Retina (tissue), 1 donor: ENCODE data around the gene PTPRG.

Source experiments
- DNase-seq: peaks from one replicate; pipeline ENCODE4 v3.0.0-alpha.2; 2016

Gene PTPRG

DNA sequence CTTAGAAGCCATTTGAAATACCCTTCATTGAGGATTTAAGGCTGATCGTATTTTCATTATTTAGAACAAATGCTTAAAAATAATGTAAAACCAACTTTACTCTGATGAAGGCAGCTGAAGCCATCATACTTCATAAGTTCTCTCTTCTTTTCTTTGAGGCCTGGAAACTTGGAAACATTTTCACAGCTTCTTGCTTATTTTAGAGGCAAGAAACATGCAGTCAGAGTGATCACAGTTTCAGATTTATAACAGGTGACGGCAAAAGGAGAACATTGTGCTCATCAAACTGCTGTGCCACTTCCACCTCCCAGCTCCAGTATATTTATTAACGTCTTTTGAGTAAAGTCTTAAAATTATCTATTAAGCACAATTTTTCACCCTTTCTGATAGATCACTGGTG, 376.1 kb downstream of the PTPRG start:
- no peak for DNase-seq

DNA sequence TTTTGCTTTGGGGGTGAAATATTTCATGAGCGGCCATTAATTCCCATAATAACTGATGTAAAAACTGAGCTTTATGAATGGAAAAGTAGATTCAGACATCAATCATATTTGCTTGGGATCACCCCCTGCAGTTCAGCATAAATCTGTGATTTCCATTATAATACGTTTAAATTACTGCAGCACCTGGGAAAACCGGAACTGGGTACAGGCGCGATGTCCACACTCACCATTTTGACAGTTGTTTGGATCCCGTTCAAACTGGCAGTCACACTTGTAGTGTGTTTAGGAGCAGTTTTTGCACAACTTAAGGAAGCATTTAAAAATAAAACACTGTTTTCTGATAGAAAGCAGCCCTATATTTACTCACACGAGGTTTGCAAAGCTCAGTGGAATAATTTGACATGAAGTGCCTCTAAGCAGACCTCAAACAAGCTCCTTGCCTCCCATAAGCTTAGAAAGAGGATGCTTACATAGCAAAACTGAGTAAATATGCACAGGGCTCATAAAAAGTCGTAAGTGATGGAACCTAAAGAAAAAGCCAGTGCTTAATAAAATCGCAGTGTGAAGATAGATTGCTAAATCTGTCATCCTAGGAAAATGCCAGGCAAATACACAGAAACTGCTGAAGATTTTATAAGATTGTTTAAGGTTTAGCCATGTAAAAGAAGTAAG, 377.6 kb downstream of the PTPRG start:
- DNase-seq, result no peak

DNA sequence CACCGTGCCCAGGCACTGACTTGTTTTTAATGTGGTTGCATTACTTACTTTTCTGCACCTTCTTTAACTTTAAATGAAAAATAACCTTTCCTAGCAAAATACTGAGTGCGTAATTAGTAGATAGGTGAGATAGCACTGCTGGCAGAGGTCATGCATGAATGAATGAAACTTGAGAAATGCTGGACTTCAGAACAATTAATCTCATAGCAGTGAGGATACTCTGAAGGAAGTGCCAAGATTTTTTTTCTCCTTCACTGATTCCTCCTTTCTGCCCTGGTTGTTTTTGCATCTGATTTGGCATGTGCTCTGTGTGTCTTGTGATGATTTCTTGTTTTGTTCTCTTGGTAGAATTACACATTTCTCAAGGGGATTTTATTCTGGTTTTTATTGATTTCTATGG, 378.9 kb downstream of the PTPRG start:
- DNase-seq, result no peak

DNA sequence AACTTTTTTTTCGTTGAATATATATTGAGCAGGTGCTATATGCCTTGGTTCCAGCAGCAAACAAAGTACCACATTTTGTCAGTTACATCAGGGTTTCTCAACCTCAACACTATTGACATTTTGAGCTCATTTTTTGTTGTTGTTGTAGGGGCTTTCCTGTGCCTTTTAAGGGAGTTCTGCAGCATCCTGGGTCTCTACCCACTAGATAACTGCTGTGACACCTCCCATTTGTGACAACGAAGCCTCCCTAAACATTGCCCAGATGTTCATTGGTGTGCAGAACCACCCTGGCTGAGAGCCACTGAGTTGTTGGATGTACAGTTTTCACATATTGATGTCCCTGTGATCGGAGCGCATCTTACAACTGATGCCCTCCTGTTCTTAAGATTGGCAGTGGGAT, 382.6 kb downstream of the PTPRG start:
- no peak for DNase-seq

DNA sequence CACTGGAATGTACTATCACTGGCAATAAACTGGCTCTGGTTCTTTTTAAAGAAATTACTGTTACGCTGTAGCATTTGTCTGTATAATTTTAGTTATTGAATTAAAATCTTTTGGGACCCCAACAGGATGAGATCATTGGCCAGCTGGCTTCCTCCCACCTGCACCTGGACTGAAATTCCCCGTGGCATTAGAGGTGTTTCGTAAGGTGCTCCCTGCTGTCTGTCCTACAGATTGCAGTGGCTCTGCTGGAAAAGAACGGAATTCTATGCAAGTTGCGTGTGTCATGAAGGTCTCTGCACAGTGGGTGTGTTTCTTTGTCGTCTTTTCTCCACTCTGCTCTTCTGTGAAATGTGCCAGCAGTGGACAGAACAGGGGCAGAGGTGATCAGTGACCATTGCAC, 383.4 kb downstream of the PTPRG start:
- no peak for DNase-seq

DNA sequence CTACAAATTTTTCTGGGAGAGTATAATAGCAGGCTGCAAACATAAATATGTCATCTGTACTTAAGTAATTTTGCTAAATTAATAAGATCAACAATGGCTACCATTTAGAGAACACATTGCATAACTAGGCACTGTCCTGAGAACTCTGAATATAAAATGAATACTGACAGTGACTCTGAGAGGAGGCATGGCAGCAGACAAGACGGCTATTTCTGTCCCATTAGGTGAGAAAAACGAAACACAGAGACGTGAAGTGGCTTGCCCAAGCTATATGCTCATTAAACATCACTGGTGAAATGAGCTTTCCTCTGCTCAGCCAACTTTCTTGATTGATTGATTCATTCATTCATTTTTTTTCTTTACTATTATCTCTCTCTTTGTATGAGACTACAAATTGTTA, 384.3 kb downstream of the PTPRG start:
- DNase-seq, result no peak

DNA sequence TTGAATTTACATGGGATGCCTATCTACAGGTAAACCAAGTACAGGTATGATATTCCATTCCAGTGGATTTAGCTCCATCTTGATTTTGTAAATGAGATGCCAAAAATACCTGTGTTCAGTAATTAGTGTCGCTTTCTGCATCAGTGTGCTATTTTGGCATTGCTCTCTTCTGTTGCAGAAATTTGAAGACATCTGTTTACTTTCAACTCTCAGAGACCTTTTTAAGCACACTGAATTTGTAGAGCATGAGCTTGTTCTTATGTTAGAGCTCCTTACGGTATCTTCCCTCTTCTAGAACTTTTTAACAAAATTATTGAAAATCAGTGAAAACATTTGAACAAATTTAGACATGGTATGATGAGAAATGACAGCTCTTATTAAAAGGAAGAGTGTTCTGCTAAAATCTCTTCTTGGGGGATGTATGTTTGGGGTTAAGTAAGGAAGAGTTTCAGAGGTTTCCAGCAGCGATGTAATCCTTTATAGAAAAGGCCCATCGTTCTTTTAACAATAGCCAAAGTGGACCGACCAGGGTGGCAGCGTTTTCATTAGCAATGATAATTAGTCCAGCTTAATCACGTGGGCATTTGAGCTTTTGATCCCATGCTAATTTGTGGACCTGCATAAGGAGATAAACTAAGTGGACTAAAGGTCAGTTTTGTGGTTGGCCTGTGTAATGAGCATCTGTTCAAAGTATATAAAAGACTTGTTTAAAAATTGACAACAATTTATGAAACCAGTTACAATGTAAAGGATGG, 385.4 kb downstream of the PTPRG start:
- peak; percentile 26 for DNase-seq

DNA sequence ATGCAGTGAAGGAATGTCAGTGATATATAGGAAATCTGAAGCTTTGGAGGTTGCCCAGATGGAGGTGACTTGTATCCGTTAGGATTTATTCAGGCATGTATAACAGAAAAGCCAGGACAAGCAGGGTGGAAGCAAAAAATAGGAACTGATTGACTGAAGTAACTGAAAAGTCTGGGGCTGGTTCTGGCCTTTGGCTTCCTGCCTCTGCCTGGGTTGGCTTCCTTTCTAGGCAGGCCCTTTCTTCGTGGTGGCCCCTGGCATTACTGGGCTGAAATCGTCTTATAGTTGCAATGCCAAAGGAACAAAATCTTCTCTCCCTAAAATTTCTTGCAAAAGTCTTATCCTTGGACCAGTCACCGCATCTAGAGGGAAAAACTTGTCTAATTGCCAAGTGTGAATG, 386.1 kb downstream of the PTPRG start:
- DNase-seq, result no peak

DNA sequence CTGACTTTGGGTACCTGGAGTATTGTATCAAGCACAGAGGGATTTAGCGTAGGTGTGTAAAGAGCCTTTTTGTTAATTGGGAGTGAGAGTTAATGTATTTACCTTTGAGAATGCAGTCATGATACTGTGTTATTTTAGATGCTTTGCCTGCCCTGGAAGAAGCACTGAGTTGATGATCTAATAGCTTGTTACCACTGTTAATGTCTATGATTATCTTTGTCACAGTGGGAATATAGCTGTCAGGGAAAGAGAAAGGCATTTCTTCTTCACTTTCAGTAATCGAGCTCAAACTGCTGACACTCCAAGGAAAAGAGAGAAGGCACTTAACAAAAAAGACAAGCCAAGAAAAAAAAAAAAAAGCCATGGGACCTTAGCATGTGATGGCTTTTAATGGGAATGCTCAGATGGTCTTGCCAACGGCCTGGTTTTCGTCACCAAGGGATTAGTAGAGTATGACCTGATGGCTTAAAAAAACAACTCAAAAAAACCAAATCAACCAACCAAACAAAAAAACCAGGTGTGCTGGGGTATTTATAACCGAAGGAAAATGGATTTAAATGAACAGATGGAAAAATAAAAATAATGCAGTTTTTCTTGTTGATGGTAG, 387.4 kb downstream of the PTPRG start:
- peak; percentile 14 for DNase-seq

DNA sequence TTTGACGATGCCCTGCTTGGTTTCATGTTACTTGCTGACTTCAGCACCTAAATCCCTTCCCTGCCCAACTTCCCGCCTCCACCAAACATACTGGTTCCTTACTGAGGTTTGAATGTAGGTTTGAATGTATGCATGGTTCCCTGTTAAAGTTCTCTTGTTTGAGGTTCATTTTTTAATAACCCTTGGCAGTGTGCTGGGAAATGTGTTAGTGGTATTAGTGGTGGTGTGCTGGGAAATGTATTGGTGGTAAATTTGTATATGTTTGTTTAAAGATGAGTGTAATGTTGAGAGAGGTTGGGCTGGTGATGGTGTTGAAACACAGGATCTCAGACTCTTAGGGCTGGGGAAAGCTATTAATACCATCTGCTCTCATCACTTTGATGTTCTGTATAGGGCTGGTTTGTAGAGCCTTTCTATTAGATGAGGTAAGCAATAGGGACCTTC, 392.7 kb downstream of the PTPRG start:
- DNase-seq, result no peak

DNA sequence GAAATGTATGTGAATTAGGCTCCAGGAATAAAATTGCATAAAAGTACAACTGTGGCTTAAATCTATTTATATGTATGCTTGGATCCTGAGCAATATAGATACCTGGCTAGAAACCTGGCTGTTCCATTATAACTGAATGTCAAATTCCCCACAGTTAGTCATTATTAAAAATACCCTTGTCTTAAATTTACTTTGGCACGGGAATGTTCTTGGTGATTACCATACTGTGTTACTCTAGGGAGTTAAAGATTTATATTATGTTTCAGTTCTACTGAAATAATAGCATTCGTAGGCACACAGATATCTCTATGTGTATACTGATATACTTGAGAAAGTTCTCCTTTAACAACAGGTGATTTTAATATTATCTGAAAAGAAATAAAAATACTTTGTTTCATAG, 394.1 kb downstream of the PTPRG start:
- no peak for DNase-seq

DNA sequence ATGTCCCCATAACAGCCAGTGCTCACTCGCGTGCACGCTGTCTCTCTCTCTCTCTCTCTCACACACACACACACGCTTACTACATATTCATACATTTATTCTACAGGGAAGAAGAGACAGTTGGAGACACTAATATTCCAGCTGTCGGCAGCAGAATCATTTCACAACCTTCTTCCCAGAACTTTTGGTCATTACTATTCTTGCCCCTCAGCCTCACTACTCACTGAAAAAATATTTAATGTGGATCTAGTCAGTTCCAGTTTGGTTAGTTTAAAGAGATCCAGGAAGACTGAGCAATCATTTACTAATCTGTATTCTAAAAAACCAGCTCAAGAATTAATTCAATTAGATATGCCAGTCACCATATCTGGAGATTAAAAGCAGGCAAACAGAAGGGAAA, 394.9 kb downstream of the PTPRG start:
- no peak for DNase-seq

DNA sequence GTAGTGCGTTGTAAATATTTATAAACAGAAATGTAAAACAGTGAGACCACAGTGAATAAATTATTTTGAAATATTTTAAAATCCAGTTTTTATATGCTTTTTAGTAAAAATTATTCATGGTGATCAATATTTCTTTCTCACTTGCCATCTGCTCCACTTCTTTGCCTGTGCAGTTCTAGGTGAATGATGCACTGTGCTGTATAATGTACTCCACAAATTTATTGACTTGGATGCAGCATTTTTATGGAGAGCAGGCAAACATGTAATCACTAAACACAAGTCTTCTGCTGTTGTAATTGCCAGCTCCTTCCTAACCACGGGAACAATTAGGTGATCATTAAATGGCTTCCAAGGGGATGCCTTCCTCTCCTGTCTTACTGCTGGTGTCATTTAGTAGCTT, 395.9 kb downstream of the PTPRG start:
- no peak for DNase-seq

DNA sequence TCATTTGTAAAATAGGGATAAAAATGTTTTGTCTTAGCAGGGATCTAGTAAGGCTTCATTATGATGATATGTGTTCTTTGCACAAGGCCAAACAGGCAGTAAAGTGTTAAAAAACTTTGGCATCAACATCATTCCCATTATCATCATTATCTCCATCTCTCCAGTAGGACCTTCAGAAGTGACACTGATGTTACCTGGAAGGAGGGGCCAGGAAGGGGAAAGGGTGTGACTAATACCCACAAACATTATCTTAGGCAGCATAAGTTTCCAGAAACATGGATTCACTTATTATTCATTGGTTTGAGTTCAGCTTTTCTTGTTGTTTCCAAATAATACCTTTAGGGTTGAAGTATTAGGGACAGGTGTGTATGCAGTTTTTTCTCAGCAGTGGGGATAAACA, 399.6 kb downstream of the PTPRG start:
- DNase-seq, result no peak

DNA sequence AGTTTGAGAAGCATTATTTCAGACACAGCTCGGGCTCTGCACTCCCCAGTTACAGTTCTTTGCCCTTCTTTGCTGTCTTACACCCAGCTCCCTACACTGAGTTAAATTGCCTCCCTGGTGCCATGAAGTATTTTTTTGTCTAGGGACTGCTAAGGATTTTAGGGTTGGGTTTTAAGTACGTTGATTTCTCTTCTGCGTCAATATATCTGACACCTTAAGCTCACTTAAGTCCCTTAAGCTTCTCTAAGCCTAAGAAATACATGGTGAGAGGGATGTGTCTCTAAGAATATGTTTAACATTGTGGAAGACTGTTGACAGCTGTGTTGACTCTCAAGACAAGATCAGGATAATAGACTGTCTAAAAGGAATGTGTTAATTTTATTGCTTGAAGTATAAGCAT, 400.5 kb downstream of the PTPRG start:
- DNase-seq, result no peak

DNA sequence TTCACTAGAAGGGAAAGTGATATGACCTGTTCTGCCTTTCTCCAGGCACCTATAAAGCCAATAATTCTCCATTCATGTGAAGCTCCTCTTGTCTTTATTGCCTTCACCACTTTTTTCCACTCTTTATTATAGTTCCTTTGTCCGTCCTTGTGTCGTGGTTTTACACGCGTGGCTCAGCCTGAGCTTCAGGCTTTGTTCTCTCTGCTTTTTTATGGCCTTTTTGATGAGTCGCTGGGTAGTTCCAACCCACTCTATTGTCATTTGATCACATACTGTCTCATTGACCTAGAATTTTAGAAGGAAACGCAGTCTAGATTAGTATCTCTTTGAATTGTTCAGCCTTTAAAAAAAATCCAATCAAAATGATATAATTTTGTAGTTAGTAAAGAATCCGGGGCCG, 403.2 kb downstream of the PTPRG start:
- no peak for DNase-seq

DNA sequence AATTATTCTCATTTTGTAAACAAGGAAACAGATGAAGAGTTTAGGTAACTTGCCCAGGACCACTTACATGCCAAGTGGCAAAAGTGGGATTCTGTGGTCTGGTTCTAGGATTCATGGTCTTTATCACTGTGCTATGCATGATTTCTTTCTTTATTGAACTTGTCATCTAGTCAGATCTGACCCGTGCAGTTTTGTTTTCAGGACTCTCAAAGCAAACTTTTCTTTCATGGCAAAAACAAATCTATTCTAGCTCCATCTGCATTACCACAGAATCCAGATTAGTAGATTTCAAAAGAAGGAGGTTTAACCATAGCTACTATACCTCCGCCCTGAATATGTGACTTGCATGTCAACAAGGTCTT, 404.4 kb downstream of the PTPRG start:
- no peak for DNase-seq

DNA sequence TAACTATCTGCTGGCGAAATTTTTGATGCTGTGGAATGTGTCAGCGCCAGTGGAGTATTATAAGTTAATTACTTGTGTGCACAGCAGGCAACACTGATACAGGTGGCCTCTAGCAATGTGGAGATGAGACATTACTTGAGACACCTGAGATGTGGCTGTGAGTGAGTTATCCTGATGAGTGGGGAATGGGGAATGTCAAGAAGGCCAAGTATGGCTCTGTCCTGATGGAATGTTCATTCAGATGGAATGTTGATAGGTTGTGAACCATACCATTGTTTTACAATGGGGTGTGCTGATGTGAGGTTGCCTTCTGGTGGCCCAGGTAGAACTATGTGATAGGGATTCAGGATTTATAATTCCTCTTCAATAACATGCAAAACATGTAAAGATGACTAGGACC, 404.8 kb downstream of the PTPRG start:
- no peak for DNase-seq

DNA sequence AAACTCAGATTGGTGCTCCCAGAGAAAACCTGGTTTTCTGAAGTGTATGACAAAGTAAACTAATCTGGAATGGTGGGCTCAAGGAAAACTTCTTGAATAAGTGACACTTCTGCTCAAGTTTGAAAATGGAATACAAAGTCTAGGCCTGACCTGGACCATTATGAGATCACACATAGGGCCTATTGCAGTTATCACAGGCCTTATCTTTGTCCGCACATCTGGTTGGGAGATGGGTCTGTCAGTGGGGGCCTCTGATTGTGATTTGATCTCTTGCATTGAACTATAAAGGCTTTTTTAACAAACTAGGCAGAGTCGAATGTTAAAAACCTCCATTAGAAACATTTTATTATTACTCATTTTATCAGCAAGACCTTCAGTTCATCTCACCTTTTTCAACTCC, 405.6 kb downstream of the PTPRG start:
- DNase-seq, result no peak

DNA sequence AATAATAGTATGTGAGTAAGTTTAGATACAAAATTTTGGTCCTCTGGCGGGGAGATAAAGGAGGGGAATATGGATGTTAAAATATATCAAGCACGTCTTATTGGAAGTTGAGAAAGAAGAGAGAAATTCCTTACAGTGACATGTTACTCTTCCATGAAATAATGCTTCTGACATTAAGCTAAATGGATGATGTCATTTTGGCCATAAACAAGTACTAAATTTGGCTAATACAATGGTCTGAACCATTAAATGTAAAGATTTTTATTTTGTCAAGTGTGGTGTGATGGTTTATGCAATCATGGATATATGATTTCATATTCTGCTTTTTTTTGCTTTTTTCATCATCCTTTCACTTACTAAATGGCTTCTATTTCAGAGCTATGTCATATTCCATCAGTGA, 406.6 kb downstream of the PTPRG start:
- no peak for DNase-seq

DNA sequence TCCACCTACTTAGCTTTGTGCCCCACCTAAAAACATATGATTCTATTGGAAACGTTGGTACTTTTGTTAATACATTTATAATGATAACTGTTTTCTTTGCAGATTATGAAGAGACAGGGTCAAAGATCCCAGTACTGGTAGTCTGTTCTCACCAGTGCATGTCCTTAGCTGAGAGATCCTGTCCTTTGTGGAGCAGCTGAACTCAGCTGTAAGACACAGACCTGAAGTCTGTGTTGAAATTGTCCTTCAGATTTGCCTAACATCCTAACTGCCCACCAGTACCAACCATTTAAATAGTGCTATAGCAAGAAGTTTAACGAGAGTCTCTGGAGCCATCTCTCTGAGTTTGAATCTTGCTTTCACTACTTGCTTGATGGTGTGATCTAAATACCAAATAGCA, 413.3 kb downstream of the PTPRG start:
- DNase-seq, result no peak

DNA sequence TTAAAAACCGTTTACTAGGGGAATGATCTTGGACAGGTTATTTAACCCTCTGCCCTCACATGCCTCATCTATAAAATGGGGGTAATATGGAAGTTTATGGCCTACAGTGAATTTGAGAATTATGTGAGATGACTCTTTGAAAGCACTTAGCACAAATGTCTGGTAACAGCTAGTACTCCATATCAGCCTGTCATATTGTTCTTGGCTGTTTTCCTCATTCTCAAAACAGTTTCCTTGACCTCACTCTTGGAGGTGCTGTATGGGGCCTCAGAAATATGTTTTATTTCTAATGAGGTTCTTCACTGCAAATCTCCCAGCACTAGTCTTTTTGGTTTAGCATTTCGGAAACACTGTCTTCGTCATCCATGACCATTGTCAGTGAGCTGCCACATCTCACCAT, 413.8 kb downstream of the PTPRG start:
- DNase-seq, result no peak

DNA sequence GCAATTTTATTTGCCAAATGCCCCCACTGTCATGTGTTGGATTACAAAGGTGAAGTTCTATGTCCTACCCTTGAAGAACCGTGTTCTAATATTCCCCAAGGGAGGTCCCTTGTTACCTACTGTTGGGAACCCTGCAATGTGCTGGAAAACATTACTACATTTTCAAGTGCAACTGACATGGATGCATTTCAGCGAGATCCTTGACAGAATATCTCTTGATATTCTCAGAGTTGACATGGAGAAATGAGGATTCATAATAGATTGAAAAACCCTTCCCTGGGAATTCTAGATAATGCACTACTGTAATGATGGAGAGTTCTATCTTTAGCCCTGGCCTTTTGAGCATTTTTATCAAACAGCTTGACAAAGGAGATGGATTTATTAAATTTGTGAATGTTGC, 414.6 kb downstream of the PTPRG start:
- no peak for DNase-seq
